Keratinocyte (primary cell): ENCODE data around the gene TIAM2.

Experiments used
- EZH2 ChIP-seq: IDR thresholded peaks from one replicate; pipeline ENCODE4 v1.6.1; 2012; ENCODE audit warnings: inconsistent platforms, mild to moderate bottlenecking, low read length, moderate library complexity
- TF ChIP-seq, protein P1 (sequence below), 3 experiments: IDR thresholded peaks in 1 of 3; conservative IDR thresholded peaks in 1 of 3; optimal IDR thresholded peaks in 1 of 3; 2 replicates in 2 of 3; 3 replicates in 1 of 3; pipeline versions ENCODE3 to v1.5.1; 2011; ENCODE audit warnings: low read length in 3 of 3, mild to moderate bottlenecking in 3 of 3, moderate library complexity in 2 of 3, control low read depth in 1 of 3, inconsistent platforms in 1 of 3; ENCODE audit not compliant: insufficient read depth in 2 of 3; ENCODE audit errors: extremely low read depth in 1 of 3

DNA sequence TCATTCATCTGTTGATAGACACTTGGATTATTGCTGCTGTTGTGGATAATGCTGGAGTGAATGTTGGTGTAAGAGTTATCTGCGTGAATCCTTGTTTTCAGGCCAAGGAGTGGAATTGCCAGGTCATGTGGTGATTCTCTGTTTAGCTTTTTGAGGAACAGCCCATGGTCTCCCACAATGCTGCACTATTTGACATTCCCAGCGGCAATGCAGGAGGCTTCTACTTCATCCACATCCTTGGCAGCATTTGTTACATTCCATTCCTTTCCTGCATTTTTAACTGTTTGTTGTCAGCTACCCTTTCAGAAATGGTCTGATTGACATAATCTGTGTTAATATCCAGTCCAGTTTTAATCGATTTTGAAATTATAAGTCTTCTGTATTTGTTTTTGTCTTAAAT lies 217.0 kb downstream of the TIAM2 start:
- no peak for TF ChIP-seq EZH2
- TF ChIP-seq, protein P1, sequence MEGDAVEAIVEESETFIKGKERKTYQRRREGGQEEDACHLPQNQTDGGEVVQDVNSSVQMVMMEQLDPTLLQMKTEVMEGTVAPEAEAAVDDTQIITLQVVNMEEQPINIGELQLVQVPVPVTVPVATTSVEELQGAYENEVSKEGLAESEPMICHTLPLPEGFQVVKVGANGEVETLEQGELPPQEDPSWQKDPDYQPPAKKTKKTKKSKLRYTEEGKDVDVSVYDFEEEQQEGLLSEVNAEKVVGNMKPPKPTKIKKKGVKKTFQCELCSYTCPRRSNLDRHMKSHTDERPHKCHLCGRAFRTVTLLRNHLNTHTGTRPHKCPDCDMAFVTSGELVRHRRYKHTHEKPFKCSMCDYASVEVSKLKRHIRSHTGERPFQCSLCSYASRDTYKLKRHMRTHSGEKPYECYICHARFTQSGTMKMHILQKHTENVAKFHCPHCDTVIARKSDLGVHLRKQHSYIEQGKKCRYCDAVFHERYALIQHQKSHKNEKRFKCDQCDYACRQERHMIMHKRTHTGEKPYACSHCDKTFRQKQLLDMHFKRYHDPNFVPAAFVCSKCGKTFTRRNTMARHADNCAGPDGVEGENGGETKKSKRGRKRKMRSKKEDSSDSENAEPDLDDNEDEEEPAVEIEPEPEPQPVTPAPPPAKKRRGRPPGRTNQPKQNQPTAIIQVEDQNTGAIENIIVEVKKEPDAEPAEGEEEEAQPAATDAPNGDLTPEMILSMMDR (optimal IDR thresholded peaks at IDR 0.05 in 1 of 3, IDR thresholded peaks at IDR 0.05 in 1 of 3, conservative IDR thresholded peaks at IDR 0.05 in 1 of 3; ENCODE audit: extremely low read depth in 1 of 3, insufficient read depth in 2 of 3, low read length in 3 of 3), result no peak
